ENCODE measurements around the gene SEC23B. TPM values are rescaled to one million over a fixed set of nuclear protein-coding genes. Genes with fewer than 3 reads are reported as not detected.

SEC23B gene
- polyA plus RNA-seq, 1 of the 3 experiments (the other 2 are of a cell fraction): 55.2 TPM

DNA sequence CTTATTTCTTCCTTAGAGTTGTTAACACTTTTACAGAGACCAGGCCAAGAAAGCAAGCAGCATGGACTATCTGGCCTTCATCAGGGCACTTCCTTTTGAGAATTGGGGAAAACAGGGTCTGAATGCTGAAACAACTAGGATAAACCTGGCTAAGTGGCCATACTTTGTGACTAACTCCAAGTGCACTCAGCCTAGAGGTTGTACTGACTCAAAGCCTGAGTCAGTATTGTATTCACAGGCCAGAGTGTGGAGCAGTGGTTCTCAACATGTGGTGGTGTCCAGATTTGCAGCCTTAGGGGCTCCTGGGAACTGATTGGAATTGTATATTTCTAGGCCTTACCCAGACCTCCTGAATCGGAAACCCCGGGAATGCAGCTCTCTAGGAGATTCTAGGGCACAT lies 20.1 kb downstream of the SEC23B start:
- Histone ChIP-seq H3K27ac (ENCODE audit: low read depth in 2 of 2, low read length in 1 of 2) (no peak overlapping the region), H2AFZ (ENCODE audit: low read depth) (no peak overlapping the region), H3K4me3 (ENCODE audit: low read depth in 2 of 2, low read length in 1 of 2) (no peak overlapping the region), H3K36me3 (replicated peaks in 1 of 2; ENCODE audit: control insufficient read depth in 1 of 2, insufficient read depth in 2 of 2, low read length in 1 of 2) (peaks cover 47 to 80% of the 10 kb centered on the region in 2 experiments), H3K9me3 (no peaks in the 10 kb centered on the region), H3K79me2 (ENCODE audit: insufficient read depth) (no peaks in the 10 kb centered on the region), H3K9ac (no peak overlapping the region), H3F3A (replicated peaks; ENCODE audit: insufficient read depth) (no peaks in the 10 kb centered on the region), H4K20me1 (ENCODE audit: insufficient read depth) (no peaks in the 10 kb centered on the region), H3K9me2 (no peaks in the 10 kb centered on the region), H3K27me3 (ENCODE audit: insufficient read depth) (no peaks in the 10 kb centered on the region), H3K4me2 (no peak overlapping the region), H3K4me1 (ENCODE audit: control insufficient read depth in 1 of 2, insufficient read depth in 2 of 2, low read depth in 1 of 2, low read length in 1 of 2) (no peaks in the 10 kb centered on the region)
- ChIA-PET POLR2A (no interaction called here), CTCF (interaction anchor here (1.0 kb wide), 1 partner anchor 14 kb away, joined by 3 read pairs; no protein-coding TSS in a partner anchor)
- DNase-seq: no peak
- whole genome bisulfite sequencing (ENCODE audit: low lambda C conversion rate): 100% methylated on average over 2 of the region's 2 CpGs
- TF ChIP-seq POLR2AphosphoS5 (IDR thresholded peaks at IDR 0.05; ENCODE audit: low read depth, low read length) (no peak), FOSL2 (IDR thresholded peaks at IDR 0.05; ENCODE audit: borderline replicate concordance, low read depth) (0 out of 2 replicates have a peak, but pooled peaks have one; percentile 12)

DNA sequence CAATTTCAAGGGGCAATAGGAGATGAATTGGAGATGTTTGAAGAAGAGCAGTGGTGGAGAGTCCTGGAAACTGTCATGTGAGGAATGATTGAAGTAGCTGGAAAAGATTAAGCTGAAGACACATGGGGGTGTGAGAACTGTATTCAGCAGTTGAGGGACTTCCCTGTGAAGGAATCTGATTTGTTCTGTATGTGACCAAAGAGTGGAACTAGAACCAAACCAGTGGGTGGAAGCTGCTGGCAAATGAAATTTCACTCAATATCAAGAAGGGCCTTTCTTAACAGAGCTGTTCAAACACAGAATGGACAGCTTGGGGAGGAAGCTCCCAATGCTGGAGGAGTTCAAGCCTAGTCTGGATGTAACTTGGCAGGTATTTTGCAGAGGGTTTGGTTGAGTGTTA lies 21.3 kb downstream of the SEC23B start:
- ChIA-PET POLR2A (interaction anchor here (1.8 kb wide), 1 partner anchor 62 kb away, joined by 4 read pairs; the partner anchor contains the start of genes DZANK1 and POLR3F), CTCF (interaction anchor here (1.0 kb wide), 1 partner anchor 15 kb away, joined by 3 read pairs; no protein-coding TSS in a partner anchor)
- Histone ChIP-seq H3K36me3 (replicated peaks in 1 of 2; ENCODE audit: control insufficient read depth in 1 of 2, insufficient read depth in 2 of 2, low read length in 1 of 2) (peaks cover 54 to 90% of the 10 kb centered on the region in 2 experiments), H3K9me3 (no peaks in the 10 kb centered on the region), H3K9me2 (no peaks in the 10 kb centered on the region), H4K20me1 (ENCODE audit: insufficient read depth) (no peaks in the 10 kb centered on the region), H3K27ac (ENCODE audit: low read depth in 2 of 2, low read length in 1 of 2) (no peak overlapping the region), H2AFZ (ENCODE audit: low read depth) (no peak overlapping the region), H3F3A (replicated peaks; ENCODE audit: insufficient read depth) (no peaks in the 10 kb centered on the region), H3K4me3 (ENCODE audit: low read depth in 2 of 2, low read length in 1 of 2) (no peak overlapping the region), H3K79me2 (ENCODE audit: insufficient read depth) (no peaks in the 10 kb centered on the region), H3K9ac (no peak overlapping the region), H3K4me1 (ENCODE audit: control insufficient read depth in 1 of 2, insufficient read depth in 2 of 2, low read depth in 1 of 2, low read length in 1 of 2) (no peaks in the 10 kb centered on the region), H3K4me2 (no peak overlapping the region), H3K27me3 (ENCODE audit: insufficient read depth) (no peaks in the 10 kb centered on the region)
- DNase-seq: no peak
- TF ChIP-seq FOSL2 (IDR thresholded peaks at IDR 0.05; ENCODE audit: borderline replicate concordance, low read depth): no peak
- TF ChIP-seq, protein P1, sequence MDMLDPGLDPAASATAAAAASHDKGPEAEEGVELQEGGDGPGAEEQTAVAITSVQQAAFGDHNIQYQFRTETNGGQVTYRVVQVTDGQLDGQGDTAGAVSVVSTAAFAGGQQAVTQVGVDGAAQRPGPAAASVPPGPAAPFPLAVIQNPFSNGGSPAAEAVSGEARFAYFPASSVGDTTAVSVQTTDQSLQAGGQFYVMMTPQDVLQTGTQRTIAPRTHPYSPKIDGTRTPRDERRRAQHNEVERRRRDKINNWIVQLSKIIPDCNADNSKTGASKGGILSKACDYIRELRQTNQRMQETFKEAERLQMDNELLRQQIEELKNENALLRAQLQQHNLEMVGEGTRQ (IDR thresholded peaks at IDR 0.05; ENCODE audit: borderline replicate concordance, low read depth, low read length): no peak
- TF ChIP-seq, protein P2, sequence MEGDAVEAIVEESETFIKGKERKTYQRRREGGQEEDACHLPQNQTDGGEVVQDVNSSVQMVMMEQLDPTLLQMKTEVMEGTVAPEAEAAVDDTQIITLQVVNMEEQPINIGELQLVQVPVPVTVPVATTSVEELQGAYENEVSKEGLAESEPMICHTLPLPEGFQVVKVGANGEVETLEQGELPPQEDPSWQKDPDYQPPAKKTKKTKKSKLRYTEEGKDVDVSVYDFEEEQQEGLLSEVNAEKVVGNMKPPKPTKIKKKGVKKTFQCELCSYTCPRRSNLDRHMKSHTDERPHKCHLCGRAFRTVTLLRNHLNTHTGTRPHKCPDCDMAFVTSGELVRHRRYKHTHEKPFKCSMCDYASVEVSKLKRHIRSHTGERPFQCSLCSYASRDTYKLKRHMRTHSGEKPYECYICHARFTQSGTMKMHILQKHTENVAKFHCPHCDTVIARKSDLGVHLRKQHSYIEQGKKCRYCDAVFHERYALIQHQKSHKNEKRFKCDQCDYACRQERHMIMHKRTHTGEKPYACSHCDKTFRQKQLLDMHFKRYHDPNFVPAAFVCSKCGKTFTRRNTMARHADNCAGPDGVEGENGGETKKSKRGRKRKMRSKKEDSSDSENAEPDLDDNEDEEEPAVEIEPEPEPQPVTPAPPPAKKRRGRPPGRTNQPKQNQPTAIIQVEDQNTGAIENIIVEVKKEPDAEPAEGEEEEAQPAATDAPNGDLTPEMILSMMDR (IDR thresholded peaks at IDR 0.05): no peak
- TF ChIP-seq GATA2 (CRISPR knock-in tag; IDR thresholded peaks at IDR 0.05): no peak
- TF ChIP-seq RAD21 (IDR thresholded peaks at IDR 0.05; ENCODE audit: low read length): no peak
- no peak for TF ChIP-seq POLR2AphosphoS5 (IDR thresholded peaks at IDR 0.05; ENCODE audit: low read depth, low read length)
- TF ChIP-seq, protein P3, sequence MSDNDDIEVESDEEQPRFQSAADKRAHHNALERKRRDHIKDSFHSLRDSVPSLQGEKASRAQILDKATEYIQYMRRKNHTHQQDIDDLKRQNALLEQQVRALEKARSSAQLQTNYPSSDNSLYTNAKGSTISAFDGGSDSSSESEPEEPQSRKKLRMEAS (IDR thresholded peaks at IDR 0.05; ENCODE audit: low read depth): no peak
- TF ChIP-seq TCF12 (IDR thresholded peaks at IDR 0.05): no peak
- TF ChIP-seq NRF1 (IDR thresholded peaks at IDR 0.05; ENCODE audit: low read depth, low read length): no peak
- TF ChIP-seq NFIC (IDR thresholded peaks at IDR 0.05; ENCODE audit: borderline replicate concordance): no peak
- no peak for TF ChIP-seq RCOR1 (IDR thresholded peaks at IDR 0.05; ENCODE audit: low read length)
- TF ChIP-seq, protein P4, sequence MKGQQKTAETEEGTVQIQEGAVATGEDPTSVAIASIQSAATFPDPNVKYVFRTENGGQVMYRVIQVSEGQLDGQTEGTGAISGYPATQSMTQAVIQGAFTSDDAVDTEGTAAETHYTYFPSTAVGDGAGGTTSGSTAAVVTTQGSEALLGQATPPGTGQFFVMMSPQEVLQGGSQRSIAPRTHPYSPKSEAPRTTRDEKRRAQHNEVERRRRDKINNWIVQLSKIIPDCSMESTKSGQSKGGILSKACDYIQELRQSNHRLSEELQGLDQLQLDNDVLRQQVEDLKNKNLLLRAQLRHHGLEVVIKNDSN (IDR thresholded peaks at IDR 0.05; ENCODE audit: borderline replicate concordance, low read depth): no peak

Measured in SK-N-SH (cell line).